HG03095 (cell line): ENCODE results near the gene UBALD2.
A peak's percentile ranks its signal among the peaks of the same experiment; 100 is the strongest.
"Not testable (repeated sequence)": the region's sequence is repeated elsewhere in the genome, so short reads cannot be mapped to it uniquely, and the experiment has no call there.

Source experiments
- ATAC-seq: cut with Tn5 transposase; IDR thresholded peaks from one replicate; pipeline ENCODE4 v1.9.1; 2021; ENCODE audit warnings: moderate library complexity; ENCODE audit not compliant: unreplicated experiment

Gene UBALD2

DNA sequence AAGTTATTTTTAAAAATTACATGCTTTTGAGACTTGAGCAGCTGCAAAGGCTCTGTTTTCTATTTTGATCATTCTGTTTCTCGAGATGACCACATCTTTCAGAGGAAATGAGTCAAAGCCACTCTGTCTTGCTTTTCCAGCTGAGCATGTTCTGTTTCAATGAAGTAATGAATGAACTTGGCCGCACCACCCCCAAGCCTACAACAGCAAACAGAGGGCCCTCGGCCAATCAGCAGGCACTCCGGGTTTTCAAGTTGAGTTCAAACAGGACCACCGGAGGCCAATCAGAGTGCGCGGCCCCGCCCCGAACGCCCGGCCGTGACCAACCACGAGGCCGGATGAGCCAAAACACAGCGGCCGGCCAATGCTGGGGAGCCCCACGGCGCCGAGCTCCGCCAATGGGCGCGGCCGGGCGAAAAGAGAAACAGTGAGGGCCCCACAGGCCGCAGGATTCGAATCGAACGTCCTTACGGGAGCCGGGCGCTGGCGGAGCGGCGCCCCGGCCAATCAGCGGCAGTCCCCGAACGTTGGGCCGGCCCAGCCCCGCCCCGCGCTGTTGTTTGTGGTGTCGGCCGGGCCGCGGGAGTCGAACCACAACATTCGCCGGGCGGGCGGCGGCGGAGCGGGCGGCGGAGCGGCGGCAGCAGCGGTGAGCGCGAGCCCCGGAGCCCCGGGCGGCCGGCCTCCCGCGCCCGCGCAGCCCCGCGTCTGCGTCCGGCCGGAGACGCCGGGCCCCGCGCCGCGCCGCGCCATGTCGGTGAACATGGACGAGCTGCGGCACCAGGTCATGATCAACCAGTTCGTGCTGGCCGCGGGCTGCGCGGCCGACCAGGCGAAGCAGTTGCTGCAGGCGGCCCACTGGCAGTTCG, at the start of gene UBALD2:
Gene UBALD2 (plus strand): TSS at position 594 of the 869 bp plus-strand sequence. CDS start 158 bp downstream, at position 752.
- ATAC-seq = peak; percentile 68

DNA sequence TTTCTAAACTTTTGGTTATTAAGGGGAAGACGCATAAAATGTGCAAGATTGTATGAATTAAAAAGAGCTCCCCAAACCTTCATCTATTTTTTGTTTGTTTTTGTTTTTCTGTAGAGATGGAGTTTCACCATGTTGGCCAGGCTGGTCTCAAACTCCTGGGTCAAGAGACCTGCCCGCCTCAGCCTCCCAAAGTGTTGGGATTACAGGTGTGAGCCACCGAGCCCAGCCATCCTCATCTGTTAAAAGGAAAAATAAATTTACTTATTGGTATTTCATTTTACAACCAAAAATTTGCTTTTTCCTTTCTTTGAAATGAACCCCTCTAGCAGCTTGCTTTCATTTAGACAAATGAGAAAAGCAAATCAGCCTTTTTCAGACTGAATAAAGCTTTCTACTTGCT, 48.1 kb upstream of the UBALD2 start:
- no peak for ATAC-seq

DNA sequence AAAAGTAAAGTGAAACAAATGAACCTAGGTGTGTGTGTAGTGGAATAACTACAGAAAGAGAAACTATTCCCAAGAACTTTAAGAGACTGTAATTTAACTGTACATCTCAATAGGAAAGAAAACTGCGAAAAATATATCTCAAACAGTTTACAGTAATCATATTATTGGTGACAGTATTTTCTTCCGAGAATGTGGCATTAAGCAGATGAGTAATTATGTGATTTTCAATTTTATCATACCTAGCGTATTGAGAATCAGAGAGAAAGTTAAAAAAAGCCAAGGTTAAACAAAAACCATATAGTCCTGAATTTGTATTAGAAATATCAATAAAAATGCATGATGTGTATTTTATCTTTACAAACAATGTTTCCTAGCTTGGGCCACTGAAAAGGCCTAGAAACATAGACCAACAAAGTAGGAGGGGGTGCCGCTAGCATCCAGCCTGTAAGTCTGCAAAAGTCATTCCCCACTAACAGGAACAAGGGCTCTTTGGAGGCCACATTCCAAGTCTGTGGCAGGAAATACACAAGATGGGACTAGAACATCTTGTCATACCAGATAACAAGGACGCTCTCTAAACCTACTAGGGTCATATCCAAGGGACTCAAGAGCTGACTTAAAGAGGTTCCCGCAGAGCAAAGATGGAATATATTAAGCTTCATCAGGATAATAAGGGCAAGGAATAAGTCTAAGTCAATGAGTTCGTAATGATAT, 45.3 kb upstream of the UBALD2 start:
- ATAC-seq = no peak

DNA sequence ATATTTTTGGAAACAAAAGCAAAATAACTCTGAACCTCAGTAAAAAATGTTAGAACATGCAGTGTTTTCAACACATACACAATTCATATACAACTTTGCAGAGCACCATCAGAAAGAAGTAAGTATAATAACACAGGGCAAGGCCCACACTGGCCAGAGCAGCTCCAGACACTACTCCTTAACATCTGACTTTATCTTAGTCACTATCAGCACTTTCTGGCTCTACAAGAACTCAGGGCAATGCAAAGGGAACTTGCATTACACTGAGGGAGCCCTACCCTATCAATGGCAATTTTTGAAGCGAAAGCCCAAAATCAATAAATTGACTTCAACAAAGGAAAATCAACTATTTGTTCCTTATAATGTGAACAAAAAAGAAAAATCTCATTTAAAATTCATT, 41.3 kb upstream of the UBALD2 start:
- no peak for ATAC-seq

DNA sequence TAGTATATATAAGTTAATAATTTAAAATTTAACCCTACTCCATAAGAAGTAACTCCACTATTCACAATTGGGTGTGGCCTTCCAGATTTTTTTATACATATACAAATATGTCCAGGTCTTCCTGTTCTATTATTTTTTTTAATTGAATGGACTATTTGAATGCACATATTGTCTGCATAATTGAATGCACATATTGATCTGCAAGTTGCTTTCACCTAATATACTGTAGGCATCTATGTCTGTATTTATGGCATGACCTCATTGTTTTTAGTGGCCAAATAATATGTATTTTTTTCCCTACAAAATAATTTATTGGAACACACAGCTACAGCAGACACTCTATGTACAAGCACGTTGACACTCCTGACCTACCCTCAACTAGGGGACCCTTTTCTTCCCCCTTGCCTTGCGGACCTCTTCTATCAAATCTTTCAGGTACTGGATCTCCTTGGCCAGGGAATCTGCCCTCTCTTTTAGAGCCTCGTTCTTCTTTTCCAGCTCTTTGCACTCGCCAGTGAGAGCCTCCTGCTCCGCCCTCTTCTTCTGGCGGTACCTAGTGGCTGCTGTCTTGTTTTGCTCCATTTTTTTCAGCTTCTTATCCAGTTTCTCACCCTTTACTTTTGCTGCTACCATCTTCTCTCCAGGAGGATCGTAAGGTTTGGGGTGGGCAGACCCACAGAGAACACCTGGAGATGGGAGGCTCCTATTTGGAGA, 39.6 kb upstream of the UBALD2 start:
- ATAC-seq = not testable (repeated sequence)

DNA sequence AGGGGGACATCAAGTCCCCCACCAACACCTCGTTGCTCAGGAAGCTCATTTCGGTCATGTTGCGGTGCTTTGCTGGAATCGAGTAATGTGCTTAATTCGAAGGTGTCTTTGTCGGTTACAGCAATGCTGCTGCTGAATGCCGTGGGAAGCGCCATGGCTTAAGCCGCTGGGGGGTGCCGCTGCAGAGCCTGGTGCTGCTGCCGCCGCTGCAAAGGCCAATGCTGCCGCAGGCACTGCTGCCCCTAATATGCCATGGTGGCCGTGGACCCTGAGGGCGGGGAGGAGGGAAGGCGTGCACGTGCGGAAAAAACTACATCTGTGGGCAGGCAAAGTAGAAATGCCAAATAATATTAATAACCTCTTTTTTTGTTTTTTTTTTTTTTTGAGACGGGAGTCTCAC, 38.4 kb upstream of the UBALD2 start:
- not testable (repeated sequence) for ATAC-seq

DNA sequence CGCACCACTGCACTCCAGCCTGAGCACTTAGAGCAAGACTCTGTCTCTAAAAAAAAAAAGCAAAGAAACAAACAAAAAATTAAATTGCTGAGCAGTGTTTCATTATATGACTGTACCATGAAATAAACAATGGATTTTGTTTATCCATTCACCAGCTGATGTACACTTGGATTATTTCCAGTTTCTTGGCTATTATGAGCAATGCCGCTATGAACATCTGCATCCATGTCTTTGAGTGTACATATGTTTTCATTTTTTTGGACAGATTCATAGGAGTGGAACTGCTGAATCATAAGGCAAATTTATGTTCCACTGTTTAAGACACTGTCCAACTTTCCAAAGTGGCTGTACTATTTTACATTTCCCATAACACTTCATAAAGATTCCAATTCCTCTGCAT, 32.8 kb upstream of the UBALD2 start:
- ATAC-seq = no peak

DNA sequence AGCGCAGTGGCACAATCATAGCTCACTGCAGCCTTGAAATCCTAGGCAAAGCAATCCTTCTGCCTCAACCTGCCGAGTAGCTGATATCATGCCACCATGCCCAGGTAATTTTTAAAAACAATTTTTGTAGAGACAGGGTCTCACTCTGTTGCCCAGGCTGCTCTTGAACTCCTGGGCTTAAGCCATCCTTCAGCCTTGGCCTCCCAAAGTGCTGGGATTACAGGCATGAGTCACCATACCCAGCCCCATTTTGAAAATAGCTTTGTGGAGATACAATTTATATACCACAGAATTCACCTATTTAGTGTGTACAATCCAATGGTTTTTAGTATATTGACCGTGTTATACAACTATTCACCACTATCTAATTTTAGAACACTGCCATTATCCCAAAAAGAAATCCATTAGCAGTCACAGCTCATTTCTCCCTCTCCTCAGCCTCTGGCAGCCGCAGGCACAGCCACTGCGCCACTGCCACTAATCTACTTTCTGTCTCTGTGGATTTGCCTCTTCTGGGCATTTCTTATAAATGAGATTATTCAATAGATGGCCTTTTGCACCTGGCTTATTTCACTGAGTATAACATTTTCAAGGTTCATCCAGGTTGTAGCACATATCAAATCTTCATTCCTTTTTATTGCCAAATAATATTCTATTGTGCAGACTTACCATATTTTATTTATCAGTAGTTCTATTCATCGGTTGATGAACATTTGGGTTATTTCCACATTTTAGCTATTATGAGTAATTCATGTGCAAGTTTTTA, 31.4 kb upstream of the UBALD2 start:
- ATAC-seq = no peak

DNA sequence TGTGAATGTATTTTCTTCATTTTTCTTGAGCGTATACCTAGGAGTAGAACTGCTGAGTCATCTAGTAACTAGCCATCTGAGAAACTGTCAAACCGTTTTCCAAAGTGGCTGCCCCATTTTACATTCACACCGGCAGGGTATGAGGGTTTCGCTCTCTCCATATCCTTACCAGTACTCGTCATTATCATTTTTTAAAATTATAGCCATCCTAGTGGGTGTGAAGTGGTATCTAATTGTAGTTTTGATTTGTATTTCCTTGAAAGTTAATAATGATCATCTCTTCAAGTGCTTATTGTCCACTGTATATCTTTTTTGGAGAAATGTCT, 30.8 kb upstream of the UBALD2 start:
- ATAC-seq = no peak

DNA sequence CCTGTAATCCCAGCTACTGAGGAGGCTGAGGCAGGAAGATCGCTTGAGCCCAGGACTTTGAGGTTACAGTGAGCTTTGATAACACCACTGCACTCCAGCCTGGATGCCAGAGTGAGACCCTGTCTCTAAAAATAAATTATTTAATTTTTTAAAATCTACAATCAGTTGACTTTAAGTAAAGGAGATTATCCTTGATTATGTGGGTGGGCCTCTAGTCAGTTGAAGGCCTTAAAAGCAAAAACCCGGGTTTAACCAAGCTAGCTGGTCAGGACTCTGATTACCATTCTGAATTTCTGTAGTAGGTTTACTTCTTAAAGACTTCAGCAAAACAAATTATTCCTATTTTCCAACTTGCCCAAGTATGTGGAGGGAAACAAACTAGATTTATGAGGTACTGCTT, 29.3 kb upstream of the UBALD2 start:
- ATAC-seq = no peak

DNA sequence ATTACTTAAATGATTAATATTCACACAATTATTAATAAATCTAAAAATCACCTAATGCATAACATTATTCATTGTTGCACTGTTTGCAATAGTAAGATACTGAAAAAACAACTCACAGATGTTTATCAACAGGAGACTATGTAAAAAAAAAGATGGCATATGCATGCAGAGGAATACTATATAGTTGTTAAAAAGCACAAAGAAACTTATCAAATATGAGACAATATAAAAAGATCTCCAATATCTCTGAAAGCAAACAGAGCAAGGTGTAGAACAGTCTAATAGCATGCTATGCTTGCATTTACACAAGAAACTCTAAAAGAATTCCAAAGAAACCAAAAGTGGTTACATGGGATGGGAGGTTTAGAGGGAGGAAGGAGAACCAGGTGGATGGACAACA, 28.5 kb upstream of the UBALD2 start:
- ATAC-seq = no peak

DNA sequence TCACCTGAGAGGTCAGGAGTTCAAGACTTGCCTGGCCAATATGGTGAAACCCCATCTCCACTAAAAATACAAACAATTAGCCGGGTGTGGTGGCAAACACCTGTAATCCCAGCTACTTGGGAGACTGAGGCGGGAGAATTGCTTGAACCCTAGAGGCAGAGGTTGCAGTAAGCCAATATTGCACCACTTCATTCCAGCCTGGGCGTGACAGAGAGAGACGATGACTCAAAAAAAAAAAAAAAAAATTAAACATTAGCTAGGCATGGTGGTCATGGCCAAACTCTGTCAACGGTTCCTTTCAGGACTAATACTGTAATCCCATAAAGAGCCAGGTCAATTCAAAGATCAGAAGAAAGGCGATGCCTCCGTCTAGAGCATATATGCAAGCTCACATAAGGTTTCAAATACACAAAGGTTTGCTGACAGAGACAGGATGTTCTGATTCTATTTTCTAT, 27.3 kb upstream of the UBALD2 start:
- ATAC-seq = no peak

DNA sequence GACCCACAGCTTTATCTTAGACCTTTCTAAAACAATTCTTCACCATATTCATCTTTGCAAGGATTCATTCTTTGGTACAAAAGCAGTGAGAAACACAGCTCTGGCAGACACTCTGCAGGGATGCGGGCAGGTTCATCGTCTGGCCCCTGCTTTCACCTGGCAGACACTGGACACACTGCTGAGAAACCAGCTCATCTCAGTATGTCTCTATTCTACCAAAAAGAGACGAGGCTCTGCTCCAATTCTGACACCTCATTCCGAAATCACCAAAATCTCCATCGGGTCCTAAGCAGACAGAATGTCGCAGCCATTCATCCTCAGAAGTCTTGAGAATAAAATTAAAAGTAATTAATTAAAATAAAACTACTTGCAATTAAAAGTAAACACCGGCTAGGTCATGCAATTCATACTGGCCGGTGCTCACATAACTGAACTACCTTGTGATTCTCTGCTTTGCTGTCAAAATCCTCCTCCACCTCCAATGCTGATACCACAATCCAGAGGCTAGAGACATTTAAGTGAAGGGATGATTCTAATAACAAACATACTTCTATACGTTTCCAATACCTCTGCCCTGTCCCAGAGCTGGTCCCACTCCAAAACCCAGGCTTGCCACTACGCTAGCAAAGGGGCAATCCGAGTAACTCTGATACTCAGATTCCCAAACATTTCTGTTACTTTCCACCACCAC, 26.2 kb upstream of the UBALD2 start:
- ATAC-seq = no peak

DNA sequence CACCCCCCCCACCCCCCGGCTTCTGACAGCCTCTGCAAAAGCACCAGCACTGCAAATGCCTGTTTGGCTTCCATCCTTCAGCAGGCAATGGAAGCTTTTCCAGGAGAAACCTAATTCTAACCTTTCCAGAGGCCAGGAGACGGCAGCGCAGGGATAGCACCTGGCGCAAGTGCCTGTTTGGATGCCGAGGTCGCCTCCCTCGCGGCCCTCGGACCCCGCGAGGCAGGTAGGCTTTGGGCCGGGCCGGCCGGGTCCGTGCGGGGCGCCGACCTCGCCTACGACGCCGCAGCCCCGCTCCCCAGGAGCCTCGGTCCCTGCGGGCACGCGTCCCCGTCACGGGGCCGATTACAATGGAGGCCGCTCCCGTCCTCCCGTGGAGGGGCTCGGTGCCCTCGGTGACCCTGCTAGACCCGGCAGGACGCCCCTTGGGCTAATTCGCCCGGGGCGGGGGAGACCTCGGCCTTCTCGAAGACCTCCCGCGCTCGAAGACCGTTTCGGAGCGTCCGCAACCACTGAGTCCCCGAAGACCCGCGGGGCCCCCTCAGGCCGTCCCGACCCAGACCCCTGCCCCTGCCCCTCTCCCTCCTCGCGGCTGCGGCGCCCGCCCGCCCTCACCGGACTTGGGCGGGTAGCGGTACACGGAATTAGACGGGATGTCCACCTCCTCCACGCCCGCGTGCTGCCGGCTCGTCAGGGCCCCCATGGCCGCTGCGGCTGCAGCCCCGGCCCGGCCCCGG, 25.4 kb upstream of the UBALD2 start:
- no peak for ATAC-seq

DNA sequence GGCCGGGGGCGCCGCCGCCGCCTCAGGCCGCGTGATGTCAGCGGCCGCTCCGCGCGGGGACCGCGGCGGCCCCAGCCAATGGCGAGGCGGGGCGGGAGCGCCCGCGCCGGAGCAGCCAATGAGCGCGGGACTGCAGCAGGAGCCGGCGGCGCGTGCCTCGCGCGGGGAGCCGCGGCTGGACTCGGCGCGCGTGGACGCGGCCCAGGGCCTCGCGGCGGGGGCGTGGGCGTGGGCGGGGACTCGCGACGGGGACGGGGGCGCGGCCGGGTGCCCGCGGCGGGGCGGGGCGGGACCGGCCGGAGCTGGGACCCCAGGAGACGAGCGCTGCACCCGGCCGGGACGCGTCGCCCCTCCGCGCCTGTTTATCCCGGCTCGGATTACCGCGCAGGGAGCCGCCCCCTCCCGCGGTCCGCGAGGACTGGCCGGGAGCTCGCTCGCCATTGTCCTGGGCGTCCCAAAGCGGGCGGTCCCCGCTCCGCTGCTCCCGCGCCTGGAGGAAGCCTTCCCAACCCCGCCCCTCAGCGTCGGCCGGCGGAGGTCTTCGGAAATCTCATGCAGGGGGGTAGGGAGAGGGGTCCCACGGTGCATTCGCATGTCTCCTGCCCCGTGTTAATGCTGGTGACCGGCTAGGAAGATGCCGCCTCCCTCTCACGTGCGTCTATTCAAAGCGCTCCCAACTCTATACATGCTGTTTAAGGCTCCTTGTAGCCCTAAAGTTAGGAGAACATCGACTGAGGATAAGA, 24.5 kb upstream of the UBALD2 start, which contains the start of gene RNF157:
Gene RNF157 (minus strand): TSS at position 33 of the 743 bp plus-strand sequence. CDS start 253 bp downstream, outside the sequence.
- ATAC-seq = no peak

DNA sequence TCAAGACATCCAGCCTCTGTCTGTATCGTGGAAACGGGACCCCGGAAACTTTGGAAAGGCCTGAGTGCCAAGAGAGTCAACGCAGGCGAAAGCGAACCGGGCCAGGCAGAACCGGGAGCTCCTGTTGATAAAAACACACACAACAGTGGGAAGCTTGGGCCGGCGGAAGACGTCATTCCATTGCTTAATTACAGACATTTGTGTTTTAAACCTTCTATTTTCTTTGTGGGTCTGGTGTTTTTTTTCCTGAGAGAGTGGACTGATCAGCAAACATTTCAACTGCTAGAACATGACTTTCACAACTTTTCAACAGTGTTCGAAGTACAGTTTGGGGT, 24.0 kb upstream of the UBALD2 start:
- no peak for ATAC-seq

DNA sequence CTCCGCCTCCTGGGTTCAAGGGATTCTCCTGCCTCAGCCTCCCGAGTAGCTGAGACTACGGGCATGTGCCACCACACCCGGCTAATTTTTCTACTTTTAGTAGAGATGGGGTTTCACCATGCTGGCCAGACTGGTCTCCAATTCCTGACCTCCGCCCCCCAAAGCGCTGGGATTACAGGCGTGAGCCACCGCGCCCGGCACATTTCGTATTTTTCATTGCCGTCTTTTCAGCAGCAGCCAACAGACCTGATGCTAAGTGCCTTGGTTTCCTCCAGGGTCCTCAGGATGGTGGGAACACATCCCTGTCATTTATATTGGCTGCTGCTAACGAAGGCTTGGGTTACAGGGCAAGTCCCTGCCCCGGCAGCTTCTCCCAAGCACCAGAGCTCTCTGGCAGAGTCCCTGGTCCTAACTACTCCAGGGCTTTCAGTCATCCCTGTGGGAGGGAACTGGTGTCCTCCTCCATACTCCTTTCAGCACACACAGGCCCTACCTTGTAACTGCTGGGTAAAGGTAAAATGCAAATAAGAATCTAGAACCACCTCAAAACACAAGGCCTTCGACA, 23.4 kb upstream of the UBALD2 start:
- ATAC-seq = no peak

DNA sequence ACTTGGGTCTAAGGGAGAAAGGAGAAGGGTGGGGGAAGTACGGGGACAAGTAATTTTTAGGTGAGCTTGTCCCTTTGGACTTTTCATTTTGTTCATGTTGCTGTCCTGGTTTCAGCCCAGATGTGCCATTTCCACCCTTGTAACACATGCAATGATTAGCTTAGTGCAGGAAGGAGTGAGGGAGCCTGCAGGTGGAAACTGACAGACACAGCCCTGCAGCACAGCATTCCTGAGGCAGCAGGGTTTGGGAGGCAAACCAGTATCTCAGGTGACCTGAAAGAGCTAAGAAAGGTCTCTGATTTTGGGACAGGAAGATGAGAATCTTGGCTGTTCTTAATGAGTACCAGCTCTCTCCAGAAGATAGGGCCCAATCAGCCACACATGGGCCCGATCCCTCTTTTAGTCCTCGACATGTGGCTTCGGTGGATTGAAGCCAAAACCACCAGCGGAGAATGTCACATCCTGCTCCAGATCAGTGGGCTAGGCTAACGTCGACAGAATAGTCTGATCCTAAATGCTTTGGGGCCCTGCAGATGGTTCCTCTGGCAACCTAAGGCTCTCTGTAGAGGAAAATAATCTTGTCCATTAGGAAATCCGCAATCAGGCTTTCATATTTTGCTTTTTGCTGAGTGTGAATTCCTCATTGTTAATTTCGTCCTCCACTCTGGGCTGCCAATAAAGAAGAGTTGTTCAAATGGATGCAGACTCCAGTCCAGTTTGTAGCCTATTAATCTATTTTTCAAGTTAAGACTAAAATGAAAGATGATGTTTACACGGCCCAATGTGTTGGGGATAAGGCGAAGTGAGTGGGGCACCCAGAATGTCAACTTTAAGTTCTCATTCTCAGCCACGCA, 21.1 kb upstream of the UBALD2 start:
- ATAC-seq = no peak
